WTC11 (cell line): Measurements from ENCODE around the gene SLC39A2. TPM values are rescaled to one million over a fixed set of nuclear protein-coding genes. Genes with fewer than 3 reads are reported as not detected.

Experiments used
- ATAC-seq: fragments of 200-7000 bp; cut with Tn5 transposase; 2 replicates; pipeline ENCODE4 v1.10.0; 2021; ENCODE audit warnings: mild to moderate bottlenecking, moderate library complexity
- CTCF ChIA-PET: fragments of 300-600 bp; sonication (Branson Sonifier 250); formaldehyde crosslinking; loops from one replicate; lab custom pipeline; 2021; ENCODE audit warnings: antibody characterized with exemption; lab: Charles Lee
- POLR2A ChIA-PET: fragments of 350-600 bp; sonication (Branson Sonifier 250); formaldehyde crosslinking; loops from one replicate; lab custom pipeline; 2021; ENCODE audit warnings: antibody characterized with exemption; lab: Charles Lee
- DNase-seq: peaks from one replicate; pipeline ENCODE4 v3.0.0; 2021; ENCODE audit warnings: low spot score
- H3K27ac Mint-ChIP-seq: 2 replicates; pipeline ENCODE4 v1.8.0; 2021; ENCODE audit warnings: mixed read lengths
- H3K27me3 Mint-ChIP-seq: 2 replicates; pipeline ENCODE4 v1.8.0; 2021; ENCODE audit warnings: low read depth, mild to moderate bottlenecking, moderate library complexity, mixed read lengths
- H3K36me3 Mint-ChIP-seq: 2 replicates; pipeline ENCODE4 v1.8.0; 2021; ENCODE audit warnings: mixed read lengths
- H3K4me1 Mint-ChIP-seq: 2 replicates; pipeline ENCODE4 v1.8.0; 2022; ENCODE audit warnings: mixed read lengths
- H3K4me3 Mint-ChIP-seq: 2 replicates; pipeline ENCODE4 v1.8.0; 2021; ENCODE audit warnings: mild to moderate bottlenecking, moderate library complexity, mixed read lengths
- H3K9me3 Mint-ChIP-seq: 2 replicates; pipeline ENCODE4 v1.8.0; 2021; ENCODE audit warnings: mixed read lengths
- CREM ChIP-seq: sonication (generic); formaldehyde crosslinking; IDR thresholded peaks from 2 replicates; pipeline ENCODE4 v1.8.1; 2022; ENCODE audit warnings: mild to moderate bottlenecking, missing genetic modification reagents, moderate library complexity
- ELF4 ChIP-seq: sonication (generic); formaldehyde crosslinking; IDR thresholded peaks from 2 replicates; pipeline ENCODE4 v1.8.1; 2022; ENCODE audit warnings: low read depth, mild to moderate bottlenecking, moderate library complexity, missing genetic modification reagents
- EMX1 ChIP-seq: fragments of 250-450 bp; sonication (Bioruptor Pico); IDR thresholded peaks from 2 replicates; pipeline ENCODE4 v1.8.0; 2021; ENCODE audit warnings: mild to moderate bottlenecking
- GABPB1 ChIP-seq: sonication (generic); formaldehyde crosslinking; IDR thresholded peaks from 2 replicates; pipeline ENCODE4 v1.8.1; 2023; ENCODE audit warnings: mild to moderate bottlenecking, missing genetic modification reagents
- HMGA2 ChIP-seq: fragments of 250-450 bp; sonication (Bioruptor Pico); IDR thresholded peaks from 2 replicates; pipeline ENCODE4 v1.4.0; 2021; ENCODE audit warnings: mild to moderate bottlenecking, moderate library complexity
- MYBL2 ChIP-seq: sonication (generic); formaldehyde crosslinking; IDR thresholded peaks from 2 replicates; pipeline ENCODE4 v1.8.1; 2023; ENCODE audit warnings: mild to moderate bottlenecking, moderate library complexity, missing genetic modification reagents
- SMAD3 ChIP-seq: sonication (generic); formaldehyde crosslinking; IDR thresholded peaks from 2 replicates; pipeline ENCODE4 v1.8.0; 2022; ENCODE audit warnings: missing genetic modification reagents, mild to moderate bottlenecking, borderline replicate concordance
- SP1 ChIP-seq: sonication (generic); formaldehyde crosslinking; conservative IDR thresholded peaks from 2 replicates; pipeline ENCODE4 v1.8.1; 2022; ENCODE audit warnings: missing genetic modification reagents
- TEAD4 ChIP-seq: sonication (generic); formaldehyde crosslinking; IDR thresholded peaks from 2 replicates; pipeline ENCODE4 v1.8.0; 2022; ENCODE audit warnings: mild to moderate bottlenecking, missing genetic modification reagents
- TP53 ChIP-seq: sonication (generic); formaldehyde crosslinking; IDR thresholded peaks from 2 replicates; pipeline ENCODE4 v1.8.1; 2023; ENCODE audit warnings: mild to moderate bottlenecking, missing genetic modification reagents
- ZNF219 ChIP-seq: sonication (generic); formaldehyde crosslinking; IDR thresholded peaks from 2 replicates; pipeline ENCODE4 v1.8.0; 2023; ENCODE audit warnings: missing genetic modification reagents, mild to moderate bottlenecking, borderline replicate concordance
- ZNF317 ChIP-seq: sonication (generic); formaldehyde crosslinking; IDR thresholded peaks from 2 replicates; pipeline ENCODE4 v1.8.1; 2023; ENCODE audit warnings: low read depth, mild to moderate bottlenecking, moderate library complexity, missing genetic modification reagents, borderline replicate concordance
- ZNF416 ChIP-seq: fragments of 250-450 bp; sonication (Bioruptor Pico); IDR thresholded peaks from 2 replicates; pipeline ENCODE4 v1.9.0; 2021; ENCODE audit warnings: mild to moderate bottlenecking, inconsistent platforms
- total RNA-seq: library from RNA; stranded (reverse); gene quantifications from 3 replicates; pipeline ENCODE4 v1.2.3, GENCODE V29; 2021
- TF ChIP-seq, protein P1 (sequence below): sonication (generic); formaldehyde crosslinking; IDR thresholded peaks from 2 replicates; pipeline ENCODE4 v1.8.1; 2022; ENCODE audit warnings: mild to moderate bottlenecking, moderate library complexity, missing genetic modification reagents
- TF ChIP-seq, protein P2 (sequence below): fragments of 250-450 bp; sonication (Bioruptor Pico); IDR thresholded peaks from 2 replicates; pipeline ENCODE4 v1.9.0; 2021; ENCODE audit warnings: mild to moderate bottlenecking, borderline replicate concordance
- TF ChIP-seq, protein P3 (sequence below): sonication (generic); formaldehyde crosslinking; IDR thresholded peaks from 2 replicates; pipeline ENCODE4 v1.8.0; 2022; ENCODE audit warnings: mild to moderate bottlenecking, missing genetic modification reagents
- TF ChIP-seq, protein P4 (sequence below): fragments of 250-450 bp; sonication (Bioruptor Pico); IDR thresholded peaks from 2 replicates; pipeline ENCODE4 v2.1.2; 2022; ENCODE audit warnings: mild to moderate bottlenecking, moderate library complexity
- TF ChIP-seq, protein P5 (sequence below): sonication (generic); formaldehyde crosslinking; IDR thresholded peaks from 2 replicates; pipeline ENCODE4 v1.8.1; 2023; ENCODE audit warnings: mild to moderate bottlenecking, missing genetic modification reagents, moderate library complexity
- TF ChIP-seq, protein P6 (sequence below): sonication (generic); formaldehyde crosslinking; IDR thresholded peaks from 2 replicates; pipeline ENCODE4 v1.8.1; 2022; ENCODE audit warnings: low read depth, mild to moderate bottlenecking, moderate library complexity, missing genetic modification reagents, borderline replicate concordance
- TF ChIP-seq, protein P7 (sequence below): sonication (generic); formaldehyde crosslinking; IDR thresholded peaks from 2 replicates; pipeline ENCODE4 v1.8.1; 2022; ENCODE audit warnings: mild to moderate bottlenecking, missing genetic modification reagents, moderate library complexity, borderline replicate concordance

The SLC39A2 gene
- total RNA-seq, 1 experiment from 2014 or later: not detected

DNA sequence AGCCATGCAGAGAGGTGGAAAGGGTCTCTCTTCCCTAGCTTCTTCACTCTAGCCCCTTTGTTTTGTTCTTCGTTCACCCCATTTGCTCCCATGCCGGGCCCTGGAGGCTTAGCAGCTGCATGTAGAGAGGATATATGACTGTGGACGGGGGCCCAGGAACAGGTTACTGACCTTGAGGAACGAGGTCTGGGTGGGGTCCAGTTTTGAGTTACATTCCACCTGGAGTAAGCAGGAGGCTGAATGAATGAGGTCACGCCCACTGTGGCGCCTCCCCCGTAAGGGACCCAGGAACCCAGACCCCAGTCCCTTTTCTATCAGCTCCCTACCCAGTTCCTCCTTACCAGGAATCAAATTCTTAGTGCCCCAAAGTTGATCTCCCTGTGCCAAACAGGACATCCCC is 19.2 kb downstream of the SLC39A2 start:
- H3K9me3 Mint-ChIP-seq: no peaks in the 10 kb centered on the region

DNA sequence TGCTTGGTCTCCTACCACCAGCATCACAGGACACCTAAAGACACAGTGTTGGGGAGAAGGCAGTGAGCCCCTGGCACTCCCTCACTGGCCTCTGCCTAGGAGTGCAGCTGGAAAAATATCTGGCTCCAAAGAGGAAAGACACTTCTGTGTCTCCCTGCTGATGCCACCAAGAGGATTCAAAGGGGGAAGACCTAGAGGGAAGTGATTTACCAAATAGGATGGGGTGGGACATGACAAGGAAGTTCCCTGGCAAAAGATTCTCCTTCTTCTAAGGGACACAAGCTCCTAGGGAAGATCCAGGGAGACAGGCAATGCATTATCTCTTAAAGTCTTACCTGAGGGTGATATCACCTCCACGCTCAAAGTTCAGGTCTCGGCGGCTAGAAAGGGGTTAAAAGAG is 19.7 kb downstream of the SLC39A2 start:
- POLR2A ChIA-PET: no interaction called here
- Mint-ChIP-seq H3K4me1 (peaks cover 26% of the 10 kb centered on the region), H3K27ac (no peak overlapping the region), H3K9me3 (no peaks in the 10 kb centered on the region), H3K4me3 (no peak overlapping the region), H3K27me3 (peaks cover 18% of the 10 kb centered on the region), H3K36me3 (peaks cover 6% of the 10 kb centered on the region; the same call in 1 of the 2 replicates)
- no peak for DNase-seq
- CTCF ChIA-PET: interaction anchor here (1.3 to 9.1 kb wide), 3 partner anchors 23 to 71 kb away, joined by 3 to 670 read pairs (median 5); partner anchors contain the start of gene RNASE7
- TF ChIP-seq, protein P1, sequence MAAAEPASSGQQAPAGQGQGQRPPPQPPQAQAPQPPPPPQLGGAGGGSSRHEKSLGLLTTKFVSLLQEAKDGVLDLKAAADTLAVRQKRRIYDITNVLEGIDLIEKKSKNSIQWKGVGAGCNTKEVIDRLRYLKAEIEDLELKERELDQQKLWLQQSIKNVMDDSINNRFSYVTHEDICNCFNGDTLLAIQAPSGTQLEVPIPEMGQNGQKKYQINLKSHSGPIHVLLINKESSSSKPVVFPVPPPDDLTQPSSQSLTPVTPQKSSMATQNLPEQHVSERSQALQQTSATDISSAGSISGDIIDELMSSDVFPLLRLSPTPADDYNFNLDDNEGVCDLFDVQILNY: no peak
- TF ChIP-seq, all 79 proteins: peak for 0
- no peak for ATAC-seq

More for the DNA sequence above, 19.2 kb downstream of the SLC39A2 start:
- ChIA-PET POLR2A (no interaction called here), CTCF (interaction anchor here (0.9 to 9.1 kb wide), 4 partner anchors 18 to 72 kb away, joined by 3 to 670 read pairs (median 4); partner anchors contain the start of gene RNASE7)
- peaks cover 6% of the 10 kb centered on the region; the same call in 1 of the 2 replicates for H3K36me3 Mint-ChIP-seq
- H3K4me1 Mint-ChIP-seq: peaks cover 22% of the 10 kb centered on the region
- peaks cover 13% of the 10 kb centered on the region for H3K27me3 Mint-ChIP-seq
- TF ChIP-seq GABPB1 (CRISPR knock-in tag) (no peak), HMGA2 (CRISPR knock-in tag) (no peak), EMX1 (CRISPR knock-in tag) (no peak), CREM (CRISPR knock-in tag) (no peak), MYBL2 (CRISPR knock-in tag) (no peak), ZNF317 (CRISPR knock-in tag) (no peak), ELF4 (CRISPR knock-in tag) (no peak), ZNF219 (CRISPR knock-in tag) (no peak), SP1 (no peak), TP53 (CRISPR knock-in tag) (no peak), ZNF416 (CRISPR knock-in tag) (no peak), TEAD4 (no peak), SMAD3 (CRISPR knock-in tag) (no peak)
- TF ChIP-seq, protein P2, sequence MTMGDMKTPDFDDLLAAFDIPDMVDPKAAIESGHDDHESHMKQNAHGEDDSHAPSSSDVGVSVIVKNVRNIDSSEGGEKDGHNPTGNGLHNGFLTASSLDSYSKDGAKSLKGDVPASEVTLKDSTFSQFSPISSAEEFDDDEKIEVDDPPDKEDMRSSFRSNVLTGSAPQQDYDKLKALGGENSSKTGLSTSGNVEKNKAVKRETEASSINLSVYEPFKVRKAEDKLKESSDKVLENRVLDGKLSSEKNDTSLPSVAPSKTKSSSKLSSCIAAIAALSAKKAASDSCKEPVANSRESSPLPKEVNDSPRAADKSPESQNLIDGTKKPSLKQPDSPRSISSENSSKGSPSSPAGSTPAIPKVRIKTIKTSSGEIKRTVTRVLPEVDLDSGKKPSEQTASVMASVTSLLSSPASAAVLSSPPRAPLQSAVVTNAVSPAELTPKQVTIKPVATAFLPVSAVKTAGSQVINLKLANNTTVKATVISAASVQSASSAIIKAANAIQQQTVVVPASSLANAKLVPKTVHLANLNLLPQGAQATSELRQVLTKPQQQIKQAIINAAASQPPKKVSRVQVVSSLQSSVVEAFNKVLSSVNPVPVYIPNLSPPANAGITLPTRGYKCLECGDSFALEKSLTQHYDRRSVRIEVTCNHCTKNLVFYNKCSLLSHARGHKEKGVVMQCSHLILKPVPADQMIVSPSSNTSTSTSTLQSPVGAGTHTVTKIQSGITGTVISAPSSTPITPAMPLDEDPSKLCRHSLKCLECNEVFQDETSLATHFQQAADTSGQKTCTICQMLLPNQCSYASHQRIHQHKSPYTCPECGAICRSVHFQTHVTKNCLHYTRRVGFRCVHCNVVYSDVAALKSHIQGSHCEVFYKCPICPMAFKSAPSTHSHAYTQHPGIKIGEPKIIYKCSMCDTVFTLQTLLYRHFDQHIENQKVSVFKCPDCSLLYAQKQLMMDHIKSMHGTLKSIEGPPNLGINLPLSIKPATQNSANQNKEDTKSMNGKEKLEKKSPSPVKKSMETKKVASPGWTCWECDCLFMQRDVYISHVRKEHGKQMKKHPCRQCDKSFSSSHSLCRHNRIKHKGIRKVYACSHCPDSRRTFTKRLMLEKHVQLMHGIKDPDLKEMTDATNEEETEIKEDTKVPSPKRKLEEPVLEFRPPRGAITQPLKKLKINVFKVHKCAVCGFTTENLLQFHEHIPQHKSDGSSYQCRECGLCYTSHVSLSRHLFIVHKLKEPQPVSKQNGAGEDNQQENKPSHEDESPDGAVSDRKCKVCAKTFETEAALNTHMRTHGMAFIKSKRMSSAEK (CRISPR knock-in tag): no peak
- TF ChIP-seq, protein P3, sequence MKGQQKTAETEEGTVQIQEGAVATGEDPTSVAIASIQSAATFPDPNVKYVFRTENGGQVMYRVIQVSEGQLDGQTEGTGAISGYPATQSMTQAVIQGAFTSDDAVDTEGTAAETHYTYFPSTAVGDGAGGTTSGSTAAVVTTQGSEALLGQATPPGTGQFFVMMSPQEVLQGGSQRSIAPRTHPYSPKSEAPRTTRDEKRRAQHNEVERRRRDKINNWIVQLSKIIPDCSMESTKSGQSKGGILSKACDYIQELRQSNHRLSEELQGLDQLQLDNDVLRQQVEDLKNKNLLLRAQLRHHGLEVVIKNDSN (CRISPR knock-in tag): no peak
- TF ChIP-seq, protein P4, sequence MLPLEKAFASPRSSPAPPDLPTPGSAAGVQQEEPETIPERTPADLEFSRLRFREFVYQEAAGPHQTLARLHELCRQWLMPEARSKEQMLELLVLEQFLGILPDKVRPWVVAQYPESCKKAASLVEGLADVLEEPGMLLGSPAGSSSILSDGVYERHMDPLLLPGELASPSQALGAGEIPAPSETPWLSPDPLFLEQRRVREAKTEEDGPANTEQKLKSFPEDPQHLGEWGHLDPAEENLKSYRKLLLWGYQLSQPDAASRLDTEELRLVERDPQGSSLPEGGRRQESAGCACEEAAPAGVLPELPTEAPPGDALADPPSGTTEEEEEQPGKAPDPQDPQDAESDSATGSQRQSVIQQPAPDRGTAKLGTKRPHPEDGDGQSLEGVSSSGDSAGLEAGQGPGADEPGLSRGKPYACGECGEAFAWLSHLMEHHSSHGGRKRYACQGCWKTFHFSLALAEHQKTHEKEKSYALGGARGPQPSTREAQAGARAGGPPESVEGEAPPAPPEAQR (CRISPR knock-in tag): no peak
- TF ChIP-seq, protein P5, sequence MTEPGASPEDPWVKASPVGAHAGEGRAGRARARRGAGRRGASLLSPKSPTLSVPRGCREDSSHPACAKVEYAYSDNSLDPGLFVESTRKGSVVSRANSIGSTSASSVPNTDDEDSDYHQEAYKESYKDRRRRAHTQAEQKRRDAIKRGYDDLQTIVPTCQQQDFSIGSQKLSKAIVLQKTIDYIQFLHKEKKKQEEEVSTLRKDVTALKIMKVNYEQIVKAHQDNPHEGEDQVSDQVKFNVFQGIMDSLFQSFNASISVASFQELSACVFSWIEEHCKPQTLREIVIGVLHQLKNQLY (CRISPR knock-in tag): no peak
- TF ChIP-seq, protein P6, sequence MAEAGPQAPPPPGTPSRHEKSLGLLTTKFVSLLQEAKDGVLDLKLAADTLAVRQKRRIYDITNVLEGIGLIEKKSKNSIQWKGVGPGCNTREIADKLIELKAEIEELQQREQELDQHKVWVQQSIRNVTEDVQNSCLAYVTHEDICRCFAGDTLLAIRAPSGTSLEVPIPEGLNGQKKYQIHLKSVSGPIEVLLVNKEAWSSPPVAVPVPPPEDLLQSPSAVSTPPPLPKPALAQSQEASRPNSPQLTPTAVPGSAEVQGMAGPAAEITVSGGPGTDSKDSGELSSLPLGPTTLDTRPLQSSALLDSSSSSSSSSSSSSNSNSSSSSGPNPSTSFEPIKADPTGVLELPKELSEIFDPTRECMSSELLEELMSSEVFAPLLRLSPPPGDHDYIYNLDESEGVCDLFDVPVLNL (CRISPR knock-in tag): no peak
- TF ChIP-seq, protein P7, sequence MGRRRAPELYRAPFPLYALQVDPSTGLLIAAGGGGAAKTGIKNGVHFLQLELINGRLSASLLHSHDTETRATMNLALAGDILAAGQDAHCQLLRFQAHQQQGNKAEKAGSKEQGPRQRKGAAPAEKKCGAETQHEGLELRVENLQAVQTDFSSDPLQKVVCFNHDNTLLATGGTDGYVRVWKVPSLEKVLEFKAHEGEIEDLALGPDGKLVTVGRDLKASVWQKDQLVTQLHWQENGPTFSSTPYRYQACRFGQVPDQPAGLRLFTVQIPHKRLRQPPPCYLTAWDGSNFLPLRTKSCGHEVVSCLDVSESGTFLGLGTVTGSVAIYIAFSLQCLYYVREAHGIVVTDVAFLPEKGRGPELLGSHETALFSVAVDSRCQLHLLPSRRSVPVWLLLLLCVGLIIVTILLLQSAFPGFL (CRISPR knock-in tag): no peak
- H3K4me3 Mint-ChIP-seq: no peak overlapping the region
- DNase-seq (no peak), ATAC-seq (no peak)
- H3K27ac Mint-ChIP-seq: no peak overlapping the region
